Muscle layer of duodenum (tissue), 2 donors: ENCODE data around the gene PLEKHD1.

Experiments
- H3K27ac ChIP-seq: one replicate; pipeline ENCODE4 v1.7.0; 2013; ENCODE audit warnings: mild to moderate bottlenecking, low read length
- H3K27me3 ChIP-seq: one replicate; pipeline ENCODE4 v1.7.0; 2013; ENCODE audit warnings: low read depth, mild to moderate bottlenecking, control low read depth, low read length
- H3K36me3 ChIP-seq, 2 donors: one replicate each; pipeline ENCODE4 v1.7.0; 2013; ENCODE audit warnings: low read length in 2 of 2, control low read depth in 1 of 2, mild to moderate bottlenecking in 1 of 2; ENCODE audit not compliant: insufficient read depth in 2 of 2, control insufficient read depth in 1 of 2
- H3K4me1 ChIP-seq, 2 donors: one replicate each; pipeline ENCODE4 v1.7.0; 2013; ENCODE audit warnings: low read length in 2 of 2, mild to moderate bottlenecking in 2 of 2, control low read depth in 1 of 2, moderate library complexity in 1 of 2; ENCODE audit not compliant: insufficient read depth in 2 of 2, control insufficient read depth in 1 of 2
- H3K4me3 ChIP-seq, 2 donors: one replicate each; pipeline ENCODE4 v1.7.0; 2013; ENCODE audit warnings: low read length in 2 of 2, low read depth in 1 of 2, mild to moderate bottlenecking in 1 of 2
- H3K9me3 ChIP-seq, 2 donors: one replicate each; pipeline ENCODE4 v1.7.0; 2013; ENCODE audit warnings: low read length in 2 of 2, control low read depth in 1 of 2, mild to moderate bottlenecking in 1 of 2; ENCODE audit not compliant: control insufficient read depth in 1 of 2
- donor health status: healthy.

The PLEKHD1 gene

DNA sequence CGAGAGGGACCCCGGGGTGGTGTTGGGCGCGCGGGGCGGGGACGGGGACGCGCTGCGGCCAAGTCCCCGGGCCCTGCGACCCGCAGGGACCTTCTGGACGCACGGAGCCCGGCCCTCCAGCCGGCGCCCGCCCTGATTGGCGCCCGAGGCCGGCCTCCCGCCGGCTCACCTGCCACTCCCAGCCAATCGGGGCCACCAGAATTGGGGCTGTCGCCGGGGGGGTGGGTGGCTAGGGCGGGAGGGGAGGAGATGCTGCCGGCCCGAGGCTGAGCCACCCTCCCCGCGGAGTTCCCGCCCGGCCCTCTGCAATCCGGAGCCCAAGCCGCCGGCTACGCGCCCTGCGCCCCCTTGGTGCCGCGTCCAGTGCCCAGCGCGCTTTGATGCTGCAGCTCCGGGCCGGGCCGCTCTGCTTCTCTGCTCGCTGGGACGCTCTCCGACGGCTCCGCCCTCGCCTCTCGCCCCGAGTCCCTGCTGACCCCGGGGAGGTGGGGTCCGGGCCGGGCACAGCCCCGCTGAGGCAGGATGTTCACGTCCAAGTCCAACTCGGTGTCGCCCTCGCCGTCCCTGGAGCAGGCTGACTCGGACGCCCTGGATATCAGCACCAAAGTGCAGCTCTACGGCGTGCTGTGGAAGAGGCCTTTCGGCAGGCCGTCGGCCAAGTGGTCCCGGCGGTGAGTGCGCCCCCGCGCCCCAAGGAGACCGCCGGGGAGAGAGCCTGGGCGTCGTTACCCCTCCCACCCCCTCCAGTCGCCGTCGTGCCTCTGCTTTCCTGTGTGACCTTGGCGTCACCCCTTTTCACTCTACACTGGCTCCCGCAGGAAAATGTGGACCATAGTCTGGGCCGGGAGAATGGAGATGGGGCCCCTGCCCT, at the start of gene PLEKHD1:
Gene PLEKHD1 (plus strand): TSS at position 285 of the 871 bp plus-strand sequence. CDS start 238 bp downstream, at position 523.
- peaks cover 0 to 19% of the 10 kb centered on the region in 2 donors for H3K4me1 ChIP-seq
- peak within 1 kb of the TSS; percentile 48 to 62 for H3K4me3 ChIP-seq
- H3K27ac ChIP-seq: no peak within 1 kb of the TSS
- H3K9me3 ChIP-seq: no peaks in the 10 kb centered on the region
- H3K36me3 ChIP-seq: no peaks in the 10 kb centered on the region
- H3K27me3 ChIP-seq: peaks cover 31% of the 10 kb centered on the region

DNA sequence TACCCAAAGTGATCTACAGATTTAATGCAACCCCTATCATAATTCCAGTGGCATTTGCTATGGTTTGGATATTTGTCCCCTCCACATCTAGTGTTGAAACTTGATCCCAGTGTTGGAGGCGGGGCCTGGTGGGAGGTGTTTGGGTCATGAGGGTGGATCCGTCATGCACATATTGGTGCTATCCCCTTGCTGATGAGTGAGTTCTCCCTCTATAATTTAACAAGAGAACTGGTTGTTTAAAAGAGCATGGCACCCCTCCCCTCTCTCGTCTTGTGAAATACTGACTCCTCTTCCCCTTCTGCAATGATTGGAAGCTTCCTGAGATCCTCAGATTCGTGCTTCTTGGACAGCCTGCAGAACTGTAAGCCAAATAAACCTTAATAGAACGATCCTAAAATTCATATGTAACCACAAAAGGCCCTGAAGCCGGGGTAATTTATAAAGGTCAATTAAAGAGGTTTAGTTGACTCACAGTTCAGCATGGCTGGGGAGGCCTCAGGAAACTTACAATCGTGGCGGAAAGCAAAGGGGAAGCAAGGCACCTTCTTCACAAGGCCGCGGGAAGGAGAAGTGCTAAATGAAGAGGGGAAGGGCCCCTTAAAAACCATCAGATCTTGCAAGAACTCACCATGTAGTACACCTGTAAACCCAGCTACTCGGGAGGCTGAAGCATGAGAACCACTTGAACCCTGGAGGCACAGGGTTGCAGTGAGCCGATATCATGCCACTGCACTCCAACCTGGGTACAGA, 44.8 kb upstream of the PLEKHD1 start:
- Histone ChIP-seq H3K27ac (no peak overlapping the region), H3K9me3 (no peaks in the 10 kb centered on the region), H3K27me3 (no peaks in the 10 kb centered on the region), H3K36me3 (peaks cover 4 to 11% of the 10 kb centered on the region in 2 donors), H3K4me3 (no peak overlapping the region), H3K4me1 (no peaks in the 10 kb centered on the region)

DNA sequence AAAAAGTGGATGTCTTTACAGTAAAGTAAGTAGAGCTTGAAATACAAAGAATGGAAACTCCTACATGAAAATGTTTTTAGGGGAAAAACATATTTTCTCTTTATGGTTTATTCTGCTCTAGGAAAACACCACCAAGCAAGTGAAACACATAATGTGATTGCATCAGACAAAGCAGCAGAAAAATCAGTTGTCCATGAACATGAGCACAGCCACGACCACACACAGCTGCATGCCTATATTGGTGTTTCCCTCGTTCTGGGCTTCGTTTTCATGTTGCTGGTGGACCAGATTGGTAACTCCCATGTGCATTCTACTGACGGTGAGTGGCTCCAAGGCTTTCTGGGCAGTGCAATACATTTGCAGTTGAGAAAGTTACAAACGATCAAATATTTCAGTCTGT, 42.6 kb upstream of the PLEKHD1 start:
- Histone ChIP-seq H3K9me3 (no peaks in the 10 kb centered on the region), H3K4me1 (no peaks in the 10 kb centered on the region), H3K36me3 (peaks cover 4 to 11% of the 10 kb centered on the region in 2 donors), H3K27ac (no peak overlapping the region), H3K27me3 (no peaks in the 10 kb centered on the region), H3K4me3 (no peak overlapping the region)

DNA sequence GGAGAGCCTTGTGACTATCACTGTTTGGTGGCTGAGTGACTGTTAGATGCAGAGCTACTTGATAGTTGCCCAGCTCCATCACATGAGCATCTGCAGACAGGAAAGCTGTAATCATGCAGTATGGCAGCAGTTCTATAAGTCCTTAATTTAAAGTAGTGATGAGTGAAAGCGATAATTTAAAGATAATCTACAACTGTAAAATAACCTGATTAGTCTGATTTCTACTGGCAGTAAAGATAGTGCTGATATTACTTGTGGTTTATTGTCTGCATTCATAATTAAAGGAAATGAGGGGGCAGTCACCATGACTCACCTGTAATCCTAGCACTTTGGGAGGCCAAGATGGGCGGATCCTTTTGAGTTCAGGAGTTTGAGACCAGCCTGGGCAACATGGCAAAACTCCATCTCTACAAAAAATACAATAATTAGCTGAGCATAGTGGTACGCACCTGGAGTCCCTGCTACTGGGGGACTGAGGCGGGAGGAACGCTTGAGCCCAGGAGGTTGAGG, 41.2 kb upstream of the PLEKHD1 start:
- Histone ChIP-seq H3K27me3 (no peaks in the 10 kb centered on the region), H3K27ac (no peak overlapping the region), H3K4me1 (no peaks in the 10 kb centered on the region), H3K9me3 (no peaks in the 10 kb centered on the region), H3K36me3 (peaks cover 4 to 11% of the 10 kb centered on the region in 2 donors), H3K4me3 (no peak overlapping the region)

DNA sequence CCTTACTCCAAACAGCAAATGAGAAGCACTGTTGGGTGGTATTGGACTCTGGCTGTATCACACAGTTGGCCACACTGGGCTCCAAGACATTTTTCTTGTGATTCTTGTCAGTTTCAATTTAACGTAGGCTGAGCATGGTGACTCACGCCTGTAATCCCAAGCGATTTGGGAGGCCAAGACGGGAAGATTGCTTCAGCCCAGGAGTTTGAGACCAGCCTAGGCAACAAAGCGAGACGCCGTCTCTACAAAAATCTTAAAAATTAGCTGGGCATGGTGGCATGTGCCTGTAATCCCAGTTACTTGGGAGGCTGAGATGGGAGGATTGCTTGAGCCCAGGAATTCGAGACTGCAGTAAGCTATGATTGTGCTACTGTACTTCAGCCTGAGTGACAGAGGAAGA, 35.3 kb upstream of the PLEKHD1 start:
- Histone ChIP-seq H3K4me1 (no peaks in the 10 kb centered on the region), H3K27ac (no peak overlapping the region), H3K36me3 (peaks cover 0 to under 1% of the 10 kb centered on the region in 2 donors), H3K4me3 (no peak overlapping the region), H3K9me3 (no peaks in the 10 kb centered on the region), H3K27me3 (no peaks in the 10 kb centered on the region)

DNA sequence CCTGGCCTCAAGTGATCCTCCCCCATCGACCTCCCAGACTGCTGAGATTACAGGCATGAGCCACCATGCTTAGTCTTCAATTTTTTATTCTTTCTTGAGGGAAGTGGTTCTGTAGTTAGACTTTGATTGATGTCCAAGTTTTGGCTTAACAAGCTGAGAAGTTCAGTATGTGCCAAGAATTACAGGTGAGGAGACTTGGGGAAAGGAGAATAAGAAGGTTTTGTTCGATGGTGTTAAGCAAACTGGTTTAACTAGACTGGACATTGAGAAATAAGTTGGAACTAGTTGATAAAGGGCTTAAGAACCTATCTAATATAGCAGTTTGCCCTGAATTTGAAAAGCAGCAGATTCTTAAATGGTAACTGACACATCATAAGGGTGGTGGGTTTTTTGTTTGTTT, 32.6 kb upstream of the PLEKHD1 start:
- H3K4me3 ChIP-seq: no peak overlapping the region
- H3K27ac ChIP-seq: no peak overlapping the region
- peaks cover 17 to 26% of the 10 kb centered on the region in 2 donors for H3K36me3 ChIP-seq
- no peaks in the 10 kb centered on the region for H3K27me3 ChIP-seq
- no peaks in the 10 kb centered on the region for H3K4me1 ChIP-seq
- H3K9me3 ChIP-seq: no peaks in the 10 kb centered on the region

DNA sequence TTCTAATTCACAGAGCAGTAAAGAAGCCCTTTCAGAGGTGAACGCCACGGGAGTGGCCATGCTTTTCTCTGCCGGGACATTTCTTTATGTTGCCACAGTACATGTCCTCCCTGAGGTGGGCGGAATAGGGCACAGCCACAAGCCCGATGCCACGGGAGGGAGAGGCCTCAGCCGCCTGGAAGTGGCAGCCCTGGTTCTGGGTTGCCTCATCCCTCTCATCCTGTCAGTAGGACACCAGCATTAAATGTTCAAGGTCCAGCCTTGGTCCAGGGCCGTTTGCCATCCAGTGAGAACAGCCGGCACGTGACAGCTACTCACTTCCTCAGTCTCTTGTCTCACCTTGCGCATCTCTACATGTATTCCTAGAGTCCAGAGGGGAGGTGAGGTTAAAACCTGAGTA, 26.2 kb upstream of the PLEKHD1 start:
- no peaks in the 10 kb centered on the region for H3K4me1 ChIP-seq
- no peak overlapping the region for H3K4me3 ChIP-seq
- H3K36me3 ChIP-seq: peaks cover 27 to 44% of the 10 kb centered on the region in 2 donors
- no peaks in the 10 kb centered on the region for H3K27me3 ChIP-seq
- H3K9me3 ChIP-seq: no peaks in the 10 kb centered on the region
- H3K27ac ChIP-seq: no peak overlapping the region

DNA sequence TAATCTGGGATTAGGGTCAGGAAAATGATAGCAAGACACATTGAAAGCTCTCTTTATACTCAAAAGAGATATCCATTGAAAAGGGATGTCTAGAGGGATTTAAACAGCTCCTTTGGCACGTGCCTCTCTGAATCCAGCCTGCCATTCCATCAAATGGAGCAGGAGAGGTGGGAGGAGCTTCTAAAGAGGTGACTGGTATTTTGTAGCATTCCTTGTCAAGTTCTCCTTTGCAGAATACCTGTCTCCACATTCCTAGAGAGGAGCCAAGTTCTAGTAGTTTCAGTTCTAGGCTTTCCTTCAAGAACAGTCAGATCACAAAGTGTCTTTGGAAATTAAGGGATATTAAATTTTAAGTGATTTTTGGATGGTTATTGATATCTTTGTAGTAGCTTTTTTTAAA, 25.4 kb upstream of the PLEKHD1 start:
- H3K27me3 ChIP-seq: no peaks in the 10 kb centered on the region
- H3K9me3 ChIP-seq: no peaks in the 10 kb centered on the region
- no peaks in the 10 kb centered on the region for H3K4me1 ChIP-seq
- H3K27ac ChIP-seq: no peak overlapping the region
- H3K36me3 ChIP-seq: peaks cover 27 to 44% of the 10 kb centered on the region in 2 donors
- no peak overlapping the region for H3K4me3 ChIP-seq

DNA sequence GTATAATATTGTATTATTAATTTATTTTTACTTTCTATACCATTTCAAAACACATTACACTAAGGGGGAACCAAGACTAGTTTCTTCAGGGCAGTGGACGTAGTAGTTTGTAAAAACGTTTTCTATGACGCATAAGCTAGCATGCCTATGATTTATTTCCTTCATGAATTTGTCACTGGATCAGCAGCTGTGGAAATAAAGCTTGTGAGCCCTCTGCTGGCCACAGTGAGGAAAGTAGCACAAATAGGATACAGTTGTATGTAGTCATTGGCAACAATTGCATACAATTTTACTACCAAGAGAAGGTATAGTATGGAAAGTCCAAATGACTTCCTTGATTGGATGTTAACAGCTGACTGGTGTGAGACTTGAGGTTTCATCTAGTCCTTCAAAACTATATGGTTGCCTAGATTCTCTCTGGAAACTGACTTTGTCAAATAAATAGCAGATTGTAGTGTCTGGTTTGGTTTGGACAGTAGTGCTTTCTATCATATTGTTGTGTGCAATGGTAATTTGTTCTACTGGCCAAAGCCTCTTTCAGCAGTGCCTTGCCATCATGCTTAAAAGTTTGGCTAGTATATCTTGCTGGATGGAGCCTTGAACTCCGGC, 24.3 kb upstream of the PLEKHD1 start:
- Histone ChIP-seq H3K27ac (no peak overlapping the region), H3K27me3 (no peaks in the 10 kb centered on the region), H3K36me3 (peaks cover 21 to 35% of the 10 kb centered on the region in 2 donors)

DNA sequence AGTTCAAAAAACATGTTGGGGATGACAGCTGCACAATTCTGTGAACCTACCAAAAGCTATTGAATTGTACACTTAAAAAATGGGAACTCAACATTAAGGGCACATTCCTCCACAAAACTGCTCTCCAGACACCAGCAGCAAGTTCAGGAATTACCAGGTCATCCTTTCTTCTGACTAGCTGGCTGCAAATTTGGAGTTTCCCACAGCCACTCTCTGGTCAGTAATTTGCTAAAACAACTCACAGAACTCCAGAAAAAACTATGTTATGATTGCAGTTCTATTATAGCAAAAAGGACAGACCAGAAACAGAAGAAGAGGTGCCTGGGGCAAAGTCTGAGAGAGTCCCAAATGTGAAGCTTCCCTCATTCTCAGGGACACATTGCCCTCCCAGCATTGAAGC, 20.1 kb upstream of the PLEKHD1 start:
- peaks cover 3 to 11% of the 10 kb centered on the region in 2 donors for H3K36me3 ChIP-seq

More for the DNA sequence above, 24.3 kb upstream of the PLEKHD1 start:
- Histone ChIP-seq H3K4me1 (no peaks in the 10 kb centered on the region), H3K9me3 (no peaks in the 10 kb centered on the region), H3K4me3 (no peak overlapping the region)

DNA sequence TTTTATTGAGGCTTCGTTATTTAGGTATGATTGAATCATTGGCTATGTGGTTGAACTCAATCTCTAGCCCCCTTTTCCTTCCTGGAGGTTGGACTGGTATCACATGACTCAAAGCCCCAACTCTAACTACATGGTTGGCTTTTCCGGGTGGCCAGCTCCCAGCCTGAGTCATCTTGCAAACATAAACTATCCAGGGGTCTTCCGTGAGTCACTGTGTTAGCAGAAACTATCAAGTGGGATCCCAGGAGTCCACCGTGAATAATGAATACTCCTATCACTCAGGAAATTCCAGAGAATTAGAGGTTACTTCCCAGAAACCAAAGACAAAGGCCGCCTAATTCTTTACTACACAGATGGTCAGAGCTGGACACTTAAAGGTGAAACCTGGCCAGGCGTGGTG, 19.7 kb upstream of the PLEKHD1 start:
- Histone ChIP-seq H3K27ac (no peak overlapping the region), H3K9me3 (no peaks in the 10 kb centered on the region), H3K4me1 (no peaks in the 10 kb centered on the region), H3K4me3 (no peak overlapping the region), H3K27me3 (no peaks in the 10 kb centered on the region), H3K36me3 (peaks cover 3 to 11% of the 10 kb centered on the region in 2 donors)

More for the DNA sequence above, 20.1 kb upstream of the PLEKHD1 start:
- Histone ChIP-seq H3K4me3 (no peak overlapping the region), H3K27ac (no peak overlapping the region), H3K4me1 (no peaks in the 10 kb centered on the region), H3K9me3 (no peaks in the 10 kb centered on the region), H3K27me3 (no peaks in the 10 kb centered on the region)
